ENCODE measurements around the gene ATG3. TPM values are rescaled to one million over a fixed set of nuclear protein-coding genes. Genes with fewer than 3 reads are reported as not detected.

ATG3 gene
- polyA plus RNA-seq, 1 donor (not counting 4 experiments of a cell fraction or from before 2014, with no cell fraction given): 61.3 TPM

DNA sequence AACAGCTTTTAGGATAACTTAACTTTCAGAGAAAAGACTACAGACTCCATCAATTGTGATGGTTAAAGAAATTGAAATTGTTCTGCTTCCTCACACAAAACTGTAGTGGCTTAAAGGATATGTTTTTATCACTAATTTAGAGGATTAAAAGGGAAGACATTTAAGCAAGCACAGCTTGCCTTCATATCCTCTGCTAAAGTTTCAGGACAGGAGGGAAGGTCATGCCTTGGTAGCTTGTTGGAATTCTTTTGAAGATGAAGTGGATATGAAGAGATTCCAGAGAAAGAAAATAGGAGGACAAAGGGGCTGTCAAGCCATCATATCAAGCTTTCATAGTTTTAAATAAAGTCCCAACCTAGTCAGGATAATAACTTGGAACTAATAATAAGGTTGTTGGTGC, 46.1 kb upstream of the ATG3 start:
- no peaks in the 10 kb centered on the region for H3K27me3 ChIP-seq (ENCODE audit: control insufficient read depth, extremely low read depth, insufficient read depth, low read length)

DNA sequence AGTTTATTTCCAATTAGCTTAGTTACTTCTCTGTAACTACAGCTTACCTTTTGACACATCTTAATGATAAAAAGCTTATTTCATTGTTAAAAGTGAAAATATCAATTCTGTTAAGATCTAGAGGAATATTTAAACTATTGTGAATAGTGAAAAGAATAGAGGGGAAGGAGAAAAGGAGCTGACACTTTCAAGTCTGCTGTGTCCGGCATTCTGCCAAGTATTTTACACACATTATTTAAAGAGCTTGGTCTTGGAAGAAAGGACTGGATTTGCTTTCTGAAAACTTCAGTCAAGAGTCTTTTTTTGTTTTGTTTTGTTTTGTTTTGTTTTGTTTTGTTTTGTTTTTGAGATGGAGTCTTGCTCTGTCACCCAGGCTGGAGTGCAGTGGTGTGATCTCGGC, 44.3 kb upstream of the ATG3 start:
- H3K27ac ChIP-seq (ENCODE audit: control insufficient read depth, insufficient read depth, low read length): no peak overlapping the region

More for the DNA sequence above, 46.1 kb upstream of the ATG3 start:
- Histone ChIP-seq H3K79me2 (ENCODE audit: control insufficient read depth, insufficient read depth, low read length) (no peaks in the 10 kb centered on the region), H3K4me2 (ENCODE audit: control insufficient read depth, extremely low read depth, insufficient read depth, low read depth, low read length) (no peak overlapping the region), H3K4me1 (ENCODE audit: control insufficient read depth, extremely low read depth, insufficient read depth, low read length) (no peaks in the 10 kb centered on the region), H4K20me1 (ENCODE audit: control insufficient read depth, extremely low read depth, insufficient read depth, low read length) (no peaks in the 10 kb centered on the region), H3K9me3 (ENCODE audit: control insufficient read depth, low read depth, low read length) (no peaks in the 10 kb centered on the region), H3K9me1 (ENCODE audit: control insufficient read depth, extremely low read depth, insufficient read depth, low read length) (no peaks in the 10 kb centered on the region), H3K36me3 (ENCODE audit: control insufficient read depth in 2 of 2, extremely low read depth in 1 of 2, insufficient read depth in 2 of 2, low read length in 2 of 2) (no peaks in the 10 kb centered on the region), H2AFZ (ENCODE audit: control insufficient read depth, low read length) (no peak overlapping the region), H3K27ac (ENCODE audit: control insufficient read depth, insufficient read depth, low read length) (no peak overlapping the region), H3K9ac (ENCODE audit: control insufficient read depth, extremely low read depth, insufficient read depth, low read length) (no peak overlapping the region), H3K4me3 (ENCODE audit: control insufficient read depth in 2 of 3, extremely low read depth in 1 of 3, insufficient read depth in 2 of 3, low read depth in 1 of 3, low read length in 3 of 3) (no peak overlapping the region)
- no peak for DNase-seq (ENCODE audit: low read depth, low spot score)
- dilution Hi-C loops (cut with MboI; ENCODE audit: extremely low pct_ligation_motif_present, low sequenced_read_pairs): no loop called here
- FAIRE-seq: no peak
- TF ChIP-seq, protein P1, sequence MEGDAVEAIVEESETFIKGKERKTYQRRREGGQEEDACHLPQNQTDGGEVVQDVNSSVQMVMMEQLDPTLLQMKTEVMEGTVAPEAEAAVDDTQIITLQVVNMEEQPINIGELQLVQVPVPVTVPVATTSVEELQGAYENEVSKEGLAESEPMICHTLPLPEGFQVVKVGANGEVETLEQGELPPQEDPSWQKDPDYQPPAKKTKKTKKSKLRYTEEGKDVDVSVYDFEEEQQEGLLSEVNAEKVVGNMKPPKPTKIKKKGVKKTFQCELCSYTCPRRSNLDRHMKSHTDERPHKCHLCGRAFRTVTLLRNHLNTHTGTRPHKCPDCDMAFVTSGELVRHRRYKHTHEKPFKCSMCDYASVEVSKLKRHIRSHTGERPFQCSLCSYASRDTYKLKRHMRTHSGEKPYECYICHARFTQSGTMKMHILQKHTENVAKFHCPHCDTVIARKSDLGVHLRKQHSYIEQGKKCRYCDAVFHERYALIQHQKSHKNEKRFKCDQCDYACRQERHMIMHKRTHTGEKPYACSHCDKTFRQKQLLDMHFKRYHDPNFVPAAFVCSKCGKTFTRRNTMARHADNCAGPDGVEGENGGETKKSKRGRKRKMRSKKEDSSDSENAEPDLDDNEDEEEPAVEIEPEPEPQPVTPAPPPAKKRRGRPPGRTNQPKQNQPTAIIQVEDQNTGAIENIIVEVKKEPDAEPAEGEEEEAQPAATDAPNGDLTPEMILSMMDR (optimal IDR thresholded peaks at IDR 0.05 in 1 of 3, IDR thresholded peaks at IDR 0.05 in 1 of 3, conservative IDR thresholded peaks at IDR 0.05 in 1 of 3; ENCODE audit: extremely low read depth in 1 of 3, insufficient read depth in 2 of 3, low read length in 3 of 3): no peak
- TF ChIP-seq EZH2 (IDR thresholded peaks at IDR 0.05; ENCODE audit: low read length): no peak

More for the DNA sequence above, 44.3 kb upstream of the ATG3 start:
- TF ChIP-seq EZH2 (IDR thresholded peaks at IDR 0.05; ENCODE audit: low read length): no peak
- TF ChIP-seq, protein P1 (optimal IDR thresholded peaks at IDR 0.05 in 1 of 3, IDR thresholded peaks at IDR 0.05 in 1 of 3, conservative IDR thresholded peaks at IDR 0.05 in 1 of 3; ENCODE audit: extremely low read depth in 1 of 3, insufficient read depth in 2 of 3, low read length in 3 of 3): no peak
- Histone ChIP-seq H3K27me3 (ENCODE audit: control insufficient read depth, extremely low read depth, insufficient read depth, low read length) (no peaks in the 10 kb centered on the region), H3K4me3 (ENCODE audit: control insufficient read depth in 2 of 3, extremely low read depth in 1 of 3, insufficient read depth in 2 of 3, low read depth in 1 of 3, low read length in 3 of 3) (no peak overlapping the region), H3K79me2 (ENCODE audit: control insufficient read depth, insufficient read depth, low read length) (no peaks in the 10 kb centered on the region), H3K4me1 (ENCODE audit: control insufficient read depth, extremely low read depth, insufficient read depth, low read length) (no peaks in the 10 kb centered on the region), H3K9me1 (ENCODE audit: control insufficient read depth, extremely low read depth, insufficient read depth, low read length) (no peaks in the 10 kb centered on the region), H4K20me1 (ENCODE audit: control insufficient read depth, extremely low read depth, insufficient read depth, low read length) (no peaks in the 10 kb centered on the region), H3K4me2 (ENCODE audit: control insufficient read depth, extremely low read depth, insufficient read depth, low read depth, low read length) (no peak overlapping the region), H2AFZ (ENCODE audit: control insufficient read depth, low read length) (no peak overlapping the region), H3K9me3 (ENCODE audit: control insufficient read depth, low read depth, low read length) (no peaks in the 10 kb centered on the region), H3K36me3 (ENCODE audit: control insufficient read depth in 2 of 2, extremely low read depth in 1 of 2, insufficient read depth in 2 of 2, low read length in 2 of 2) (no peaks in the 10 kb centered on the region), H3K9ac (ENCODE audit: control insufficient read depth, extremely low read depth, insufficient read depth, low read length) (no peak overlapping the region)
- DNase-seq (ENCODE audit: low read depth, low spot score) (no peak), FAIRE-seq (no peak)
- dilution Hi-C loops (cut with MboI; ENCODE audit: extremely low pct_ligation_motif_present, low sequenced_read_pairs): no loop called here
